GM13976 (cell line): Measurements from ENCODE around the gene DPP6.
A peak's percentile ranks its signal among the peaks of the same experiment; 100 is the strongest.

Experiments
- DNase-seq: peaks from one replicate; pipeline ENCODE4 v3.0.0; 2012; ENCODE audit warnings: low spot score
- in situ Hi-C: fragments of 300-500 bp; cut with MboI; formaldehyde crosslinking; loops from one replicate; pipeline ENCODE4 v1.12.0; 2022; ENCODE audit warnings: low sequenced_read_pairs, mixed read lengths, inconsistent platforms; ENCODE audit not compliant: unreplicated experiment
- TF ChIP-seq, protein P1 (sequence below): IDR thresholded peaks from 2 replicates; pipeline ENCODE4 v1.5.1; 2012; ENCODE audit warnings: borderline replicate concordance, mild to moderate bottlenecking; ENCODE audit not compliant: insufficient read depth; ENCODE audit errors: extremely low read depth, missing control alignments, control extremely low read depth

Gene DPP6

DNA sequence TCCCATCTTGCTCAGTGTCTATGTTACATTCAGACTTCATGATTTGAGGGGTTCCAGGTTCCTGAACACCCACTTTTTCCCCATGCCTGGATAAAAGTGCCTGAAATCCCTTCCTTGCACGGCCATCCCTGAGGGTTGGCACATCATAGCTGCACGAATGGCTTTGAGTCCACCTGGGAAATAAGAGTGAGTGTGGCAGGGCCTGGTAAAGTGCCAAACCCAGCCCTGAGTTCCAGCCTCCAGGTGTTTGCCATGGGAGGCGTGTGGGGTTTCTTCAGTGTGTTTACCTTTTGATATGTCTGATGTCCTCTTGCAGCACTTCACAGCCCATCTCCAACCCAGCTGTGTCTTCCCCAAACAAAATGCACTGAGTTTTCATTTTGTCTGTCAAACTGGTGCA, 805.0 kb downstream of the DPP6 start:
- TF ChIP-seq, protein P1, sequence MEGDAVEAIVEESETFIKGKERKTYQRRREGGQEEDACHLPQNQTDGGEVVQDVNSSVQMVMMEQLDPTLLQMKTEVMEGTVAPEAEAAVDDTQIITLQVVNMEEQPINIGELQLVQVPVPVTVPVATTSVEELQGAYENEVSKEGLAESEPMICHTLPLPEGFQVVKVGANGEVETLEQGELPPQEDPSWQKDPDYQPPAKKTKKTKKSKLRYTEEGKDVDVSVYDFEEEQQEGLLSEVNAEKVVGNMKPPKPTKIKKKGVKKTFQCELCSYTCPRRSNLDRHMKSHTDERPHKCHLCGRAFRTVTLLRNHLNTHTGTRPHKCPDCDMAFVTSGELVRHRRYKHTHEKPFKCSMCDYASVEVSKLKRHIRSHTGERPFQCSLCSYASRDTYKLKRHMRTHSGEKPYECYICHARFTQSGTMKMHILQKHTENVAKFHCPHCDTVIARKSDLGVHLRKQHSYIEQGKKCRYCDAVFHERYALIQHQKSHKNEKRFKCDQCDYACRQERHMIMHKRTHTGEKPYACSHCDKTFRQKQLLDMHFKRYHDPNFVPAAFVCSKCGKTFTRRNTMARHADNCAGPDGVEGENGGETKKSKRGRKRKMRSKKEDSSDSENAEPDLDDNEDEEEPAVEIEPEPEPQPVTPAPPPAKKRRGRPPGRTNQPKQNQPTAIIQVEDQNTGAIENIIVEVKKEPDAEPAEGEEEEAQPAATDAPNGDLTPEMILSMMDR, result no peak
- in situ Hi-C loops, result no loop called here
- DNase-seq, result no peak

DNA sequence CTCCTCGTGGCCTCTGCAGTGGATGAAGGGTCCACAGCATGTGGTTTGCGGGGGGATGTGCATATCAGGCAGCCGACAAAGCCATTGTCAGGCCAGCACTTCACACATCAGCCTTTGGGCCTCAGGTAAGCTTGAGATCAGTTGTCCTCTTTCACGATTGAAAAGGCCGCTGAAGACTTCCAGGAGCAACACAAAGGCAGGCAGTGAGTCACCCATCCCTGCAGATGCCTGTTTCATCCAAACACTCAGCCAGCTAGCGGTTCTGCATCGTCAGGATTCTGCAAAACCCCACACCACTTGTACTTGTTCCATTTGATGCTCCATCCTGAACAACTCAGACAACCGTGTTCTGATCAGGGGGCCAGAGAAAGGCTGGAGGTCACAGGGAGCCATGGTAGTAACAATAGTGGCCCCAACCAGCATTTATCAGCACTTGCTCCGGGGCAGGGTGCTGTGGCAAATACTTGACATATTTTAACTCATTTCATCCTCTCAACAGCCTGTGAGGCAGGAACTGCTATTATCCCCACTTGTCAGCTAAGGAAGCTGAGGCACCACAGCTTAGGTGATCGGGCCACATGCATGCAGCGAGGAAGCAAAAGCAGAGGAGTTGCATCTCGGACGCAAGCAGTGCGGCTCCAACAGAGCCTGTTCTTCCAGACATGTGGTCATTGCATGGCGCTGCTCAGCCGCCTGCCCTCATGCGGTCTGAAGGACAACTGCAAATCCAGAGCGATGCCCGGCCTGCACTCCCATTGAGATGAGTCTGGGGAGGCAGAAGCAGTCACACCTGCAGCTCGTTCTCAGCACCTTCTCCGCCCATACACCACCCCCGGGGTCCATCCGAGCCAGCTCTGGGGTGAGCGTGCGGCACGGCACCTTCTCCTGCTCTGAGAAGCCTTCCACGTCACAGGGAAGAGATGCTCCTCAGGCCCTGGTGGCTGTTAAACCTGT, 805.8 kb downstream of the DPP6 start:
- TF ChIP-seq, protein P1, result no peak
- DNase-seq, result no peak
- in situ Hi-C loops, result no loop called here

DNA sequence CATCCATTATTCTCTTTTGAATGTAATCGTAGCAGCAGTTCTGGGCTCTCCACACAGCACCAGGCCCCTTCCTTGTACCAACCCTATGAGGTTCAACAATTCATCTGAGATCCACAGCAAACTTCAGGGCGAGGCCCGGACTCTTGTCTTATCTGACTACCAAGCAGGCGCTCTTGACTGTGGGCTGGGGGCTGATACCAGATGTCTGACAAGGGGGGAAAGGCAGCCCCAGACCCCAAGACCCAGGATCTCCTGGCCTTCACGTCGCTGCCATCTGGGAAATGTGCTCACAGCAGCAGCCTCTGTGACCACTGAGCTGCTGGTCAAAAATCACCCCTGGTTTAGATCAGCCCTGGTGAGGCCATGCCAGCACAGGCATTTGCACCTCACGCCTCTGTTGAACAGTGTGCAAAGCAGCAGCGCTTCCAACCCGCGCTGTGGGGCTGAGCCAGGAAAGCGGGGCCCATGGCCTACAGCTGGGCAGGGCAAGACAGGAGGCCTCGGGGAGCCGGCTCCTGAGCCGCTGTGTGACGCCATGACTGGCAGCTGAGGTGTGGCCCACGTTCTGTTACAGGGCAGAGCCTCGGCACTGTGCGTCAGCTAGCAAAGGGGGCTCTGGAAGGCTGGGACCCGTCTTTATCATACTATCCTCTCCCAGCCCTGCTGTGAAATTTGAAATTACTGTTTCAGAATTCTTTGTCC, 806.8 kb downstream of the DPP6 start:
- no peak for DNase-seq
- TF ChIP-seq, protein P1, result no peak
- in situ Hi-C loops, result no loop called here

- TF ChIP-seq, protein P1, result no peak
- no peak for DNase-seq
- in situ Hi-C loops, result no loop called here
These were observed 807.8 kb downstream of the DPP6 start for GRCh38 chr7:154859747-154860620.

DNA sequence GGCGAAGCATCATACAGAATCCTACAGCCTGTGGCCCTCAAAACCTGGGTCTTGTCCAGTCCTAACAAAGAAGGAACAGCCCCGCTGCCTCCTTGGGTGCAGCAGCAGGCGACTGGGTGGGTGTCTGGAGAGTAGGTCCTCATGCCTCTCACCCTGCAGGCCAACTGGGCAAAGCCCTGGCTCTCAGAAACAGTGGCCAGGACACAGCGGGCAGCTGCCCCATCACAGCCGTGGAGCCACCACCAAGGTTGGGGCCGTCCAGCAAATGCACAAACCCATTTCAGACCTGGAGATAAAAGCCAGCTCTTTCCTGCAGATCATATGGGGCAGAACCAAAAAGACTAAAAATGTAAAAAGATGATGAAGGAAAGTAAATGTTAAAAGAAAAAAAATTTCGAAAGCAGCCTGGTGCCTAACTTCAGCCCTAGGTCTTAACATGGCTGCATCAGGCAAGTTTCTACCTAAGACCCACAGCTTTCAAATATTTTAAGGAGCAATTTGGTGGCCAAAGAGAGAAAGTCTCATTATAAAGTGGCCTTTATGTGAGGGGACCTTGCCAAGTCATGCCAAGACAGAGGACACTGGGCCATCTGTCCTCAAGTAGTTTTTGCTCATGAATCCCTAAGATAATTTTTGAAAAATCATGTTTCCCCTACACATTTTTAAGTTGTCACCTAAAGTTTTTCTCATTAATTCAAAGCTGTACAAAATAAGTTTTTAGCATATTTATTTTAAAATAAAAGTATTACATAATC, 808.6 kb downstream of the DPP6 start:
- in situ Hi-C loops, result no loop called here
- peak; percentile 13 for DNase-seq
- TF ChIP-seq, protein P1, result no peak

DNA sequence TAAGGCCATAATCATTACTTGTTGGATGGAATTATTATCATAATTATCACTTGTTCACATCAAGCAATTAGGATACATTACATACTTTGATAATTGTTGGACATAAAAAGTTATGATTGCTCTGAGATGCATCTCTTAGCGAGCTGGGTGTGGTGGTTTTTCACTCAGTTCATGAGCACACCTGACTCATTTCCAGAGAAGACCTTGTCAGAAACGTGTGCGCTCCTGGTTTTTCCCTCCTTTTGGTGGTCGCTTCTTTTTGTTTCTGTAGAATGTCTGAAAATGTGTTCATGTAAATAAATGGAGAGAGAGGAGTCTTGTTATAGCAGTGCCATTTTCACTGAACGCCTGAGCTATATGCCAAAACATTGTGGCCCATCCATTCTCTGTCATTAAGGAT, 809.4 kb downstream of the DPP6 start:
- in situ Hi-C loops, result no loop called here
- DNase-seq, result no peak

More for the DNA sequence above, 809.4 kb downstream of the DPP6 start:
- TF ChIP-seq, protein P1, result no peak
